ENCODE measurements around the gene SLC12A2.

GRCh38 chr5:128174951-128175350, 91.4 kb downstream of the SLC12A2 start:
- no peak for TF ChIP-seq TAF1 (IDR thresholded peaks at IDR 0.05; ENCODE audit: borderline replicate concordance, low read depth, low read length)
- no peak for TF ChIP-seq POLR2AphosphoS5 (IDR thresholded peaks at IDR 0.05; ENCODE audit: low read depth, low read length)
